SK-N-MC (cell line): ENCODE data around the gene AGAP5.
A peak's percentile ranks its signal among the peaks of the same experiment; 100 is the strongest.

ENCODE experiments used
- DNase-seq: peaks from one replicate; pipeline ENCODE4 v3.0.0-alpha.2; 2011; ENCODE audit warnings: low read depth, low spot score
- H3K27ac ChIP-seq: fragments of 200-600 bp; sonication (generic); 2 replicates; pipeline ENCODE4 v1.5.1; 2016; ENCODE audit warnings: mixed run types
- H3K36me3 ChIP-seq: fragments of 200-600 bp; sonication (generic); 2 replicates; pipeline ENCODE4 v1.6.1; 2017; ENCODE audit warnings: antibody characterized with exemption, low read length, mixed read lengths; ENCODE audit not compliant: insufficient read depth
- H3K4me3 ChIP-seq: fragments of 200-600 bp; sonication (generic); 2 replicates; pipeline ENCODE4 v1.5.1; 2016
- H3K9ac ChIP-seq: fragments of 200-600 bp; sonication (generic); 2 replicates; pipeline ENCODE4 v1.8.0; 2017; ENCODE audit warnings: mixed run types, mixed read lengths; ENCODE audit not compliant: insufficient read length
- H3K9me3 ChIP-seq: fragments of 200-600 bp; sonication (generic); 2 replicates; pipeline ENCODE4 v1.6.1; 2017; ENCODE audit warnings: low read depth, mild to moderate bottlenecking, antibody characterized with exemption, low read length, moderate library complexity, mixed read lengths
- EZH2 ChIP-seq: fragments of 200-600 bp; sonication (generic); IDR thresholded peaks from one replicate; pipeline ENCODE4 v1.6.1; 2017; ENCODE audit warnings: antibody characterized with exemption
- FOXP2 ChIP-seq: optimal IDR thresholded peaks from 2 replicates; pipeline ENCODE3; 2011; ENCODE audit warnings: mild to moderate bottlenecking, moderate library complexity; ENCODE audit not compliant: insufficient read depth; ENCODE audit errors: extremely low read length, control extremely low read depth
- POLR2AphosphoS5 ChIP-seq: IDR thresholded peaks from 2 replicates; pipeline ENCODE4 v1.6.1; 2012; ENCODE audit warnings: mild to moderate bottlenecking, low read depth, low read length, borderline replicate concordance

Gene AGAP5

GRCh38 chr10:73647211-73647874 is 50.6 kb downstream of the AGAP5 start:
- H3K9ac ChIP-seq: no peak overlapping the region
- DNase-seq: no peak
- no peaks in the 10 kb centered on the region for H3K9me3 ChIP-seq
- peak overlapping the region; percentile 55 for H3K4me3 ChIP-seq
- H3K36me3 ChIP-seq: no peaks in the 10 kb centered on the region
- H3K27ac ChIP-seq: no peak overlapping the region
- TF ChIP-seq POLR2AphosphoS5: no peak

- H3K36me3 ChIP-seq: no peaks in the 10 kb centered on the region
- no peak for TF ChIP-seq EZH2
- TF ChIP-seq POLR2AphosphoS5: no peak
- no peak overlapping the region for H3K9ac ChIP-seq
- no peak overlapping the region for H3K27ac ChIP-seq
- no peaks in the 10 kb centered on the region for H3K9me3 ChIP-seq
- DNase-seq: no peak
- H3K4me3 ChIP-seq: no peak overlapping the region
These were observed 51.3 kb downstream of the AGAP5 start for GRCh38 chr10:73646598-73647041.

- no peak overlapping the region for H3K9ac ChIP-seq
- no peaks in the 10 kb centered on the region for H3K9me3 ChIP-seq
- H3K4me3 ChIP-seq: no peak overlapping the region
- H3K27ac ChIP-seq: no peak overlapping the region
- H3K36me3 ChIP-seq: no peaks in the 10 kb centered on the region
- no peak for DNase-seq
- no peak for TF ChIP-seq POLR2AphosphoS5
- TF ChIP-seq EZH2: no peak
- no peak for TF ChIP-seq FOXP2
These were observed 52.7 kb downstream of the AGAP5 start for GRCh38 chr10:73645251-73645650.

- Histone ChIP-seq H3K36me3 (no peaks in the 10 kb centered on the region), H3K9ac (no peak overlapping the region), H3K4me3 (no peak overlapping the region), H3K27ac (no peak overlapping the region), H3K9me3 (no peaks in the 10 kb centered on the region)
- TF ChIP-seq FOXP2 (no peak), EZH2 (no peak), POLR2AphosphoS5 (no peak)
- no peak for DNase-seq
These were observed 53.1 kb downstream of the AGAP5 start for GRCh38 chr10:73644767-73645166.

- TF ChIP-seq FOXP2 (no peak), EZH2 (no peak)
- Histone ChIP-seq H3K4me3 (no peak overlapping the region), H3K9me3 (no peaks in the 10 kb centered on the region), H3K27ac (no peak overlapping the region), H3K9ac (no peak overlapping the region), H3K36me3 (no peaks in the 10 kb centered on the region)
- DNase-seq: no peak
These were observed 53.7 kb downstream of the AGAP5 start for GRCh38 chr10:73644015-73644743.

- Histone ChIP-seq H3K4me3 (no peak overlapping the region), H3K9ac (no peak overlapping the region), H3K9me3 (no peaks in the 10 kb centered on the region), H3K27ac (no peak overlapping the region), H3K36me3 (no peaks in the 10 kb centered on the region)
- no peak for DNase-seq
- TF ChIP-seq FOXP2: no peak
- no peak for TF ChIP-seq EZH2
- TF ChIP-seq POLR2AphosphoS5: no peak
These were observed 54.5 kb downstream of the AGAP5 start for GRCh38 chr10:73643362-73643761.

GRCh38 chr10:73641328-73642060 is 56.4 kb downstream of the AGAP5 start, which contains the start of gene MYOZ1:
TSS of gene MYOZ1 (minus strand) at chr10:73641474. CDS start at chr10:73640017, 1,457 bp downstream.
- Histone ChIP-seq H3K36me3 (no peaks in the 10 kb centered on the region), H3K27ac (peak within 1 kb of the TSS; percentile 36; the same call in 1 of the 2 replicates), H3K9ac (no peak within 1 kb of the TSS), H3K9me3 (no peaks in the 10 kb centered on the region), H3K4me3 (0 out of 2 replicates have a peak within 1 kb of the TSS, but pooled peaks have one; percentile 22)
- no peak for DNase-seq
- TF ChIP-seq POLR2AphosphoS5 (no peak), FOXP2 (no peak), EZH2 (no peak)

- DNase-seq: no peak
- H3K9me3 ChIP-seq: no peaks in the 10 kb centered on the region
- H3K9ac ChIP-seq: no peak overlapping the region
- no peak overlapping the region for H3K4me3 ChIP-seq
- TF ChIP-seq EZH2: no peak
- TF ChIP-seq FOXP2: no peak
- no peak overlapping the region for H3K27ac ChIP-seq
- H3K36me3 ChIP-seq: no peaks in the 10 kb centered on the region
These were observed 58.6 kb downstream of the AGAP5 start for GRCh38 chr10:73639286-73639685.

- TF ChIP-seq FOXP2 (no peak), EZH2 (no peak), POLR2AphosphoS5 (no peak)
- H3K4me3 ChIP-seq: no peak overlapping the region
- H3K36me3 ChIP-seq: no peaks in the 10 kb centered on the region
These were observed 62.1 kb downstream of the AGAP5 start for GRCh38 chr10:73635781-73636180.

More at GRCh38 chr10:73635781-73636180, 62.1 kb downstream of the AGAP5 start:
- H3K9ac ChIP-seq: no peak overlapping the region
- no peak for DNase-seq
- no peaks in the 10 kb centered on the region for H3K9me3 ChIP-seq
- H3K27ac ChIP-seq: no peak overlapping the region
